WERI-Rb-1 (cell line): ENCODE data around the gene EHBP1.

Source experiments
- DNase-seq: peaks from one replicate; pipeline ENCODE4 v3.0.0-alpha.2; 2020
- H3K27ac ChIP-seq: fragments of 250-450 bp; sonication (Bioruptor Pico); 2 replicates; pipeline ENCODE4 v1.5.1; 2020; ENCODE audit warnings: mild to moderate bottlenecking, moderate library complexity
- H3K27me3 ChIP-seq: fragments of 250-450 bp; sonication (Bioruptor Pico); 2 replicates; pipeline ENCODE4 v1.5.1; 2021; ENCODE audit warnings: mild to moderate bottlenecking, low read depth, moderate library complexity; ENCODE audit not compliant: insufficient read depth, severe bottlenecking
- H3K36me3 ChIP-seq: fragments of 250-450 bp; sonication (Bioruptor Pico); 2 replicates; pipeline ENCODE4 v1.5.1; 2020; ENCODE audit warnings: mild to moderate bottlenecking, moderate library complexity
- H3K4me3 ChIP-seq: 2 replicates; pipeline ENCODE4 v1.5.1; 2011; ENCODE audit warnings: low read depth, mild to moderate bottlenecking, control low read depth, low read length
- H3K9me3 ChIP-seq: fragments of 250-450 bp; sonication (Bioruptor Pico); 2 replicates; pipeline ENCODE4 v1.5.1; 2021; ENCODE audit warnings: mild to moderate bottlenecking, moderate library complexity; ENCODE audit not compliant: severe bottlenecking
- TF ChIP-seq, protein P1 (sequence below): IDR thresholded peaks from 2 replicates; pipeline ENCODE4 v1.5.1; 2011; ENCODE audit warnings: low read depth, mild to moderate bottlenecking, control low read depth, inconsistent platforms, low read length

EHBP1 gene

GRCh38 chr2:62740221-62740620, 34.7 kb downstream of the EHBP1 start:
- no peak overlapping the region for H3K4me3 ChIP-seq
- no peaks in the 10 kb centered on the region for H3K27me3 ChIP-seq
- DNase-seq = no peak
- H3K36me3 ChIP-seq = no peaks in the 10 kb centered on the region
- TF ChIP-seq, protein P1, sequence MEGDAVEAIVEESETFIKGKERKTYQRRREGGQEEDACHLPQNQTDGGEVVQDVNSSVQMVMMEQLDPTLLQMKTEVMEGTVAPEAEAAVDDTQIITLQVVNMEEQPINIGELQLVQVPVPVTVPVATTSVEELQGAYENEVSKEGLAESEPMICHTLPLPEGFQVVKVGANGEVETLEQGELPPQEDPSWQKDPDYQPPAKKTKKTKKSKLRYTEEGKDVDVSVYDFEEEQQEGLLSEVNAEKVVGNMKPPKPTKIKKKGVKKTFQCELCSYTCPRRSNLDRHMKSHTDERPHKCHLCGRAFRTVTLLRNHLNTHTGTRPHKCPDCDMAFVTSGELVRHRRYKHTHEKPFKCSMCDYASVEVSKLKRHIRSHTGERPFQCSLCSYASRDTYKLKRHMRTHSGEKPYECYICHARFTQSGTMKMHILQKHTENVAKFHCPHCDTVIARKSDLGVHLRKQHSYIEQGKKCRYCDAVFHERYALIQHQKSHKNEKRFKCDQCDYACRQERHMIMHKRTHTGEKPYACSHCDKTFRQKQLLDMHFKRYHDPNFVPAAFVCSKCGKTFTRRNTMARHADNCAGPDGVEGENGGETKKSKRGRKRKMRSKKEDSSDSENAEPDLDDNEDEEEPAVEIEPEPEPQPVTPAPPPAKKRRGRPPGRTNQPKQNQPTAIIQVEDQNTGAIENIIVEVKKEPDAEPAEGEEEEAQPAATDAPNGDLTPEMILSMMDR = no peak
- no peaks in the 10 kb centered on the region for H3K9me3 ChIP-seq
- no peak overlapping the region for H3K27ac ChIP-seq

- Histone ChIP-seq H3K9me3 (no peaks in the 10 kb centered on the region), H3K27me3 (no peaks in the 10 kb centered on the region), H3K36me3 (no peaks in the 10 kb centered on the region), H3K27ac (no peak overlapping the region), H3K4me3 (no peak overlapping the region)
- TF ChIP-seq, protein P1 = no peak
- DNase-seq = no peak
Observed at GRCh38 chr2:62741127-62741526, 35.6 kb downstream of the EHBP1 start.

- no peak overlapping the region for H3K27ac ChIP-seq
- TF ChIP-seq, protein P1 = no peak
- no peaks in the 10 kb centered on the region for H3K36me3 ChIP-seq
Observed at GRCh38 chr2:62741954-62742722, 36.6 kb downstream of the EHBP1 start.

GRCh38 chr2:62743506-62743905, 38.0 kb downstream of the EHBP1 start:
- Histone ChIP-seq H3K27me3 (no peaks in the 10 kb centered on the region), H3K4me3 (no peak overlapping the region), H3K27ac (no peak overlapping the region), H3K36me3 (no peaks in the 10 kb centered on the region), H3K9me3 (no peaks in the 10 kb centered on the region)
- no peak for DNase-seq
- TF ChIP-seq, protein P1 = no peak

More at GRCh38 chr2:62741954-62742722, 36.6 kb downstream of the EHBP1 start:
- Histone ChIP-seq H3K4me3 (no peak overlapping the region), H3K9me3 (no peaks in the 10 kb centered on the region), H3K27me3 (no peaks in the 10 kb centered on the region)
- DNase-seq = no peak

DNA sequence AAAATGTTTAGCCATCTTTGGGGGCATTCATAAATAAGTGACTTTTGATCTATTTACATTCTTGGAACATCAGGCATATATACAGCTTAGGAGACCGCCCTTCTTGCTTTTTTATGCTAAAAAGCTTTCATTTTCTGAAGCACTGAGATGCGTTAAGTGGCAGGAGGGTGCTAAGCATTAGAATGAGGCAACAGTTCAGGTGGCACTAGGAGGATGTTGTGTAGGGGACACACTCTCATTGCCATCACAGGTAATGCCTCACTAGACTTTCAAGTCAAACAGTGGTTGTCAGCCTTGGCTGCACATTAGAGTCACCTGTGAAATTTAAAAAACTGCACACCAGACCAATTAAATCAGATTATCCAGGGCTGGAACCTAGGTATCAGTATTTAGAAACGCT, 39.1 kb downstream of the EHBP1 start:
- Histone ChIP-seq H3K36me3 (no peaks in the 10 kb centered on the region), H3K27me3 (no peaks in the 10 kb centered on the region), H3K4me3 (no peak overlapping the region), H3K9me3 (no peaks in the 10 kb centered on the region), H3K27ac (no peak overlapping the region)
- no peak for DNase-seq
- TF ChIP-seq, protein P1 = no peak
